Measurements from ENCODE around the gene NEUROG1.

The NEUROG1 gene

DNA sequence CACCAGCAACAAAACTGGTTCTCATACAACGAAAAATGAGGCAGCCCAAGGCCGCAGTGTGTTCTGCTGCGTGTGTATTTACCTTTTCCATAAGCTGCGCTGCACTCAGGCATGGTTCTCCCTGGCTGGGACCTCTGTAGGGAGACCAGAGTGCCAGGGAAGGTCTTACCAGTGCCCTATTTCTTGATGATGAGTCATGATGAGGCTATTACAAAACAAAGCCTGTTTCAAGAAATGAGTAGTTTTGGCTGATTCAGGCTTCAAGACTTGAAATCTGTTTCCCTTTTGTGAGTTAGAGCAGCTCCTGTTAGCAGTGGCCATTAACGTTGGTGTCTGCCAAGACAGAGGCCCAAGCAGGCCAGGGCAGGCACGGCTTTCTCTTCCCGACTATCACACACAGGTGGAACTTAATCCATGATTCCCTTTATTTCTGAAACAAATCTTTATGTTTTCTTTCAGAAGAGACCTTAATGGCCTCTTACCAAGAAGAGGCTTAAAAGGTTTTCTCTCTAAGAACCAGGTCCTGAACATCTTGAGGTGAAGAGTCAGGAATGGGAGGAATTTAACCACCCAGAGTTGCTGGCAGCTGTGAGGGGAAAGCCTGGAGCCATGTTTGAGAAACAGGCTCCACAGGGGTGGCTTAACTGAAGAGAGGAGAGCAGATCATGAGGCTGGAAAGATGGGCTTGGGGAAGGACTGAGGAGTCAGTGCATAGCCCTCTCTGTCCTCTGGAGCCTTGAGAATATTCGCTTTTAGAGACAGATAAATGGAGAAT, 42.2 kb downstream of the NEUROG1 start:
- peak; percentile 25 for DNase-seq (ENCODE audit: low spot score)

DNA sequence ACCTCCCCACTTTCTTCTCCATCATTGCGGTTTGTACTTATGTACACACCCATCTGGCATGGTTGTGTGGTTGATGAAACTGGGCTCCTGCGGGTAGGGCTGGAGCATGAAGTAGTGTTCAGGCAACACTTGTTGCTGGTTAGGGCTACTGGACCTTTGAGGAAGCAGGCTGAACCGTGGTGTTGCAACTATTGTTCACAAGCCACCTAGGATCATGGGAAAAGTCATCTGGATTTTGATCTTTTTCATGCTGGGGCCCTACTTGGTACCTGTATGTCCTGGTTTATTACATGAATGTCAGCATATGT, 43.5 kb downstream of the NEUROG1 start:
- DNase-seq (ENCODE audit: low spot score) = no peak

DNA sequence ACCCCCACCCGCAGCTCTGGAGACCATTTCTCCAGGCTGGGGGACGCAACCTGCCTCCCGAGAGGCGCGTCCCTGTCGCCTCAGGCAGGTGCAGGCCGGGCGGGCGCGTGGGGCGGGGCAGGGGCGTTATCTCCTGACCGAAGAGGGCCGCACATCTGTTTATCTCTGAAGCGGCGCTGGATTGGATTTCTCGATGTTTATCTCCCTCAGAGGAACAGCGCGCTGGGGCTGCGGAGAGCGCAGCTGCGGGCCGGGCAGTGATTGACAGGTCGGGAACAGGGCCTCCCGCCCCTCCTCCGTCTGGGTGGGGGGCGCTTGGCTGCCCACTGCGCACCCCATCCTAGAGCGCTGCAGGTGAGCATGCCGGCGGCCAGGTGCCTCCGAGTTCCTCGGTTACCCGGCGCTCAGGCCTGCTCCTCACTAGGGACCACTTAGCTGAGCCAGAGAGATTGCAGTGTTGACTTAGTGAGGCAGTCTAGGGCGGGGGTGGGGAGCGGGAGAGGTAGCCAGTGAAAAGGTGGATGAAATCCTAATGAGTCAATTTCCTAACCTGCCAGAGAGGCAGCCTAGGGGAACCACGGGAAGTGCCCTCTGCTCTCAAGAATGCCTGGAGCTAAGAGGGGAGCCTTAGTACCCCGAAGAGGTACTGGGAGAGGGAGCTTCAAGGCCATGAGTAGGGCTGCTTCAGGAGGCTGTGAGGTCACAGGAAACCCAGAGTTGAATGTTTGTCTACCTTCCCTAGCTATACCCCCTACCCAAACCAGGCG, 44.0 kb downstream of the NEUROG1 start:
- no peak for DNase-seq (ENCODE audit: low spot score)

DNA sequence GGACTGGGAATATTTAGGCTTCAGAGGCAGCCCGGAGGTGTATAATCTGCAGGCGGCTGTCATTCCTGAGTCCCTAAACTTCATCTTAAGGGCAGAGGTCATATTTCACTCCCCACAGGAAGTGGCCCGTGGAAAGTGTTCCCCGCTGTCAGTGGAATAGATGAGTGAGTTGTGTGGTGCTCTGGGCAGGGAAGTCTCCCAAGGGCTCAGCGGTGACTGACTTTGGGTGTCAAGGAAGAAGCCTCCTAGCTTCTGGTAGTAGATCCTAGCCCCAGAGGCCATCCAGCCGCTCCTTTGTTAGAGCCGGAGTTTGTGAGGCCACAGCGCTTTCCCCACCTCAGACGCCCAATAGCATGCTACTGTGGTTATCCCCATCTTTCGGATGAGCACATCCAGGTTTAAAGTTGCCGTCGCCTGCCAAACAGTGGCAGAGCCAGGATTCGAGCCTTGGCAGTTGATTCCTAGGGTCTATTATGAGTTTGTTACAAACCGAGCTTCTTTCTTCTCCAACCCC, 44.7 kb downstream of the NEUROG1 start:
- no peak for DNase-seq (ENCODE audit: low spot score)

DNA sequence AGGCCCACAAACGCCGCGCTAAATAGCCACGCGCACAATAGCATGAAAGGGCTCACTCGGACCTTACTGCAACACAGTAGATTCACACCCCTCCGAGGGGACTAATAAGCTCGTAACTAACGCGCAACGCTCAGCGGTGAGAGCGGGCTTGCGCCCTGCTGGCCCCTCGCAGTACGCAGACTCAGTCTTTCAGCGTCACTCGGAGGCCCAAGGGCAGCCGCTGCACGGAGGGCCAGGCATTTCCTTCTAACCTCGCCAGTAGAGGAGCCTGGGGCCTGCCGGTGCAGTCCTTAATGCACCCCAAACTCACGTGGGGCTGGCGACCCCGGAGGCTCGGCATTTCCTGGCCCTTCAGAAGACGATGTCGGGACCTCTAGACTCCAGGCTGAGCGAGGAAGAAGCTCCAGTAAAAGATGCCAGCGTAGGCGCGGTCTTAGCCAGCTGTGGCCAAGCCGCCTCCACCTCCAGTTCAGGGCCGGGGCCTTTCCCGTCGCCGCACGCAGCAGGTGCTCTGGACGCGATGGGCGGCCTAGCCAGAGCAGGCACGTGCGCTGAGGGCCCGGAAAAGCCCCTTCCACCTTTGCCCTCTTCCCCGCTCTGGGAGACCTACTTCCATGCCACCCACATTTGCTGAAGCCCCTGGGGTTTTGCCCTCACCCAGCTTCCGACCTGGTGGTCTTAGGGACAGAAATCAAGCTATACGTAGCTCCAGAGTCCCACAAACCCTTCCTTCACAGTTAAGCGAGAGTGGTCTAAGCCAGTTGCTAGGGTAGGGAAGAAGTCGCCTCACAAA, 45.3 kb downstream of the NEUROG1 start:
- no peak for DNase-seq (ENCODE audit: low spot score)

DNA sequence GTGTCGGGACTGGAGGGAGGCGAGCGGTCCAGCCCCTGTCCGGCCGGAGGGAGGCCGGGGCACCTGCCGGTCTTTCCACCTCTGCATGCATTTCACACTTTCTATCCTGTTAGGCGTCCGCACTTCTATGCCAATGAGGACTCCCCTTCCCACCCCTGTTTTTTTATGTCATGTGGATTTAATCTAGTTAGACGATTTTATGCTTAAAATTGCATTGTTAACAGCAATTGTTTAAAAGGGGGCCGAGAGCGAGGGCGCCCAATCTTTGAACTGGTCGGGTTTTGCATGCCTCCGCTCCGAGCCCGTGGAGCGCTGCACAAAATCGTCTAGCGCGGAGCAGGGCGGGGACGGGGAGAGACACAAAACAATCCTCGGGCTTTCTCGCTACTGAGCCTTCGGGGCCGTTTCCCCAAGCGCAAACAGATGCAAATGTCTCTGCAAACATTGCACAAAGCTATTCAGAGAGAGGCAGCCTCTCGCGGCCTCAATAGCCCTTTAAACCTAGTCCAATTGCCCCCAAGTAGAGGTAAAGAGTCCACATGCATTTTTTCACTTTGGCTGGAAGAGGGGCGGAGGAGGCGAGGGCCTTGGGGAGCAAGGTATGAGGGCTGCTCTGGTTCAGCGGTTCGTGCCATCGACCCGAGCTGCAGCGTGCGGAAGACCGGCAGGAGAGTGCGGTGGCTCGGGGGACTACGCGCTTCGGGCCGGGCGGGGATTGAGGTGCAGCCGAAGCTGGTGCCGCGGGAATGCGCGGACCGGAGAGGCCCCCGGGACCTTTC, 46.1 kb downstream of the NEUROG1 start:
- DNase-seq (ENCODE audit: low spot score) = no peak

DNA sequence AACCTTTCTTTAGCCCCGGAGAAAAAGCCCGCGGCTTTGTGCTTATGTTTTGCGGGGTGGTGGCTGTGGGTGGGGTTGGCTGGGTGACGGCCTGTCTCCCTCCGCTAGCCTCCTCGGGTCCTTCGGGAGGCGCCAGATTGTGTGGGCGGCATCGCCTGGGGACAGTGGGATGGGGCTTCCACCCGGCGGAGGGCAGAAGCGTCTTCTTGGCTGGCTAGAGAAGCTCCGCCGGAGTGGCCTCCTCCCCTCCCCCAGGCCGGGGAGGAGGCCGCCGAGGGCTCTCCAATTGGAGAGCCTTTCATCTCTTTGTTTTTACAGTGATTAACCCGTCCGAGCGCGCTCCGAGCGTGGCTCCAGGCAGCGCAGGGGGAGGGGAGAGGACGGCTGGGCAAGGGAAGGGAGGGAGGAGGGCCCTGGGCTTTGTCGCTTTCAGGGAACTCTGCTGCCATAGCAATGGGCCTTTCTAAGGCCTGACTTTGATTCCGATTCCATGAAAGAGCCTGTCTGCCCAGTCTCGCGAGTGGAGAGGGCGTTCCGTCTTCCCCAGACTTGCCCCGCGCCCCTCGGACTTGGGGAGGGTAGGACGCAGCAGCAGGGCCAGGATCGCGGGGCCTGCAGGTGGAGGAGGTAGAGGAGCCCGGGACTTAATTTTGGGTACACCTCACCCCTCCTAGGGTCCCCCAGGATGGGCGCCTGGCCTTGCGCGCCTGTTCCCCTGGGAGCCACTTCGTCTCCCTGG, 46.9 kb downstream of the NEUROG1 start:
- no peak for DNase-seq (ENCODE audit: low spot score)

DNA sequence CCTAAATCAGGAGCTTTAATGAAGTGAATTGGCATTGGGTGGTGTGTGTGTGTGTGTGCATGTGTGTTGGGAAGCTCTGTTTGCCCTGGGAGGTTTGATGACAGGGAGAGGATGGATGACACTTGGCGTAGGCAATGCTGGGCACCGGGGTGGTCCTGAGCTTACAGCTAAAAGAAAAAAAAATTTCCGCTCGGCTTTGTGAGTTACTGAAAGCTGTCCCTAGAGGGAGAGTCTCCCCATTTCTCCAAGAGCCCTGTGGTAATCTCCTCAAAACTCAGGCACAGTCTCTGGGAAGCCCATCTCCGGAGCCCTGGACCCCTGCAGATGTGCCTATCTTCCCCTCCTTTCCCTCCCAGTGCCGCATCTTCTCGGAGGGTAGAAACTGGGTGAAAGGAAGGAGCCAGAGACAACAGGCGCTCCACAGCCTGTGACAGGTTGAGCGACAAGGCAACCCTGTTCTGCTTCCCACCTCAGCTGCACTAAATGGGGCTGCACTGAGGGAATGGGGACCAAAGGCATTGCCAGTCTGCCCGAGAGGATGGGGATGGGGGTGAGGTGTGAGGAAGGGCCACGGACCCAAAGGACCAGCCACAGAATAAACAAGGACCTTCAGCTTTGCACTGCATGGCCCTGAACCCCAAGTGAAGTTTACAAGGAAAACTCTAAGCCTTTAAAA, 47.8 kb downstream of the NEUROG1 start:
- DNase-seq (ENCODE audit: low spot score) = no peak

DNA sequence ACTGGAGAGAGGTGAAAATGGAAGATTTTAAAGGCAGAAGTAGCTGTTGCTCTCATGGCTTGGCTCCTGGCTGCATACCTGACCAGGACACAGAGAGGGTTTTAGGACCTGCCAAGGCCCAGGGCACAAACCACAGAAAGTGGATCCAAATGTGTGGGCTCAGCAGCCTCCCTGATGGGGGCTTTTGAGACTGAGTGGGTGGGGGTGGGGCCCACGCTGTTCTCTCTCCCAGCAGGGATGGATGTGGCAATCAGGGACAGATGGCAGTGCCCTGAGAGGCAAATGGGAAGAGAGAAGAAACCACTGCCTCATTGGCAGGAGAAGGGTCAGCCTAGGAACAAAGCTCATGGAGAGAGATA, 48.7 kb downstream of the NEUROG1 start:
- no peak for DNase-seq (ENCODE audit: low spot score)

DNA sequence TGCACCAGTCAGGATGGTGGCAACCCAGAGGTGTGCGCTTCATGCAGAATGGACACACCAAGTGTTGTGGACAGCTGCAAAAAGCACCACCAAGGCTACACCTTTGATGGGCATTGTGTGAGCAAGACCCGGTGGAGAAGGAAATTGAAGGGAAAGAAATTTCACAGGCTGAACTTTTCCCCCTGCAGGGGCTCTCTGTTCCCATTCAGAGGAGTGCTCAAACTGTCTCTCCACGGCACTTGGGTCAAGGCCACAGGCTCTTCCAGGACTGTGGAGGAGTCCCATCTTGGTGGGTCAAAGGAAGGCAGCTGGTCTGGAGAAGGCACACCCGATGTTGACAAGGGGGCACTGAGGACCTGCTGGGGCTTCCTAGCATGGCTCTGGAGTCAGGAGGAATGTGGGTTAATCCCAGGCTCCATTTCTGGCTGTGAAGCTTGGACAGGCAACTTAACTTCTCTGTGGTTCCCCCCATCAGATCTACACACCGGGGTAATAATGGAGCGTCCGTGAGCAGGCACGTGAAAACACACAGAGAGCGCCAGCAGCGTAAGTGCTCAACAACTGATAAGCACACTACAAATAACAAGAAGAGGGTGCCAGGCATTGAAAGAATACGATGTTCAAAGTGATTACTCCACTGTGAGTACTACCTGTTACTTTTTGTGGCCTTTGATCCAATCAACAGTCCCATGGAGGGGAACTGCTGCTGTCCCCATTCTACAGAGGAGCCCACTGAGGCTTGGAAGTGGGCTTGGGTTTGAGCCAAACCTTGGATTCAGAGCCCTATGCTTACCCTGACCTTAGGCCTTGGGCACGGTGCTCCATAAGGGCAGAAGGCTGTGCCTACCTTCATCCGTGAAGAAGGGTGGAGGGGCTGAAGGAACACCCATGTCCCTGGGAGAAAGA, 49.4 kb downstream of the NEUROG1 start:
- no peak for DNase-seq (ENCODE audit: low spot score)

DNA sequence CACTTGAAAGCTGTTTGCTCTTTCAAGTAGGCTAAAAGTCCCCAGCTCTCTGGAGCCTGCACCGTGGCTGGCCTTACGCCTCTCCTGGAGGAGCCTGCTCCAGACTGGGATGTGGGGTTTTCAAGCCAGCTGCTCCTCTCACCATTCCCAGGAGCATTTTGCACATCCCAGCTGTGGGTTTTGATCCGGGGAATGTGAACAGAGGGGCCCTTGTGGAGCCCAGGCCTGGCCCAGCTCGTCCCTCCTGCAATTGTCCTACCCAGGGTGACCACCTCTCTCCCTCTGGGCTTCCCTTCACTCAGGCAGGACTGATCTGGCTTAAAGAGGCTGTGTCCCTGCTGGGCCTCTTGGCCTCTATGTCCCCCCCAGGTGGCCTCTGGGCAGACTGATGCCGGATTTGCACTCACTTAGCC, 51.1 kb downstream of the NEUROG1 start:
- DNase-seq (ENCODE audit: low spot score) = no peak
